ENCODE results near the gene GGA1.
"Not testable (repeated sequence)": the region's sequence is repeated elsewhere in the genome, so short reads cannot be mapped to it uniquely, and the experiment has no call there.

The GGA1 gene

GRCh38 chr22:37610153-37610475, 1.5 kb downstream of the GGA1 start:
- DNase-seq: not testable (repeated sequence)

GRCh38 chr22:37610480-37611129, 2.0 kb downstream of the GGA1 start:
- DNase-seq: no peak

GRCh38 chr22:37611207-37611606, 2.6 kb downstream of the GGA1 start:
- no peak for DNase-seq

- no peak for DNase-seq
Measured at GRCh38 chr22:37616201-37617083, 7.8 kb downstream of the GGA1 start.

- DNase-seq: no peak
Measured at GRCh38 chr22:37617431-37617830, 8.8 kb downstream of the GGA1 start.

GRCh38 chr22:37618072-37618656, 9.5 kb downstream of the GGA1 start:
- DNase-seq: no peak

GRCh38 chr22:37618674-37619073, 10.0 kb downstream of the GGA1 start:
- no peak for DNase-seq

- DNase-seq: no peak
Measured at GRCh38 chr22:37619991-37620390, 11.4 kb downstream of the GGA1 start.

GRCh38 chr22:37621352-37621860, 12.8 kb downstream of the GGA1 start:
- DNase-seq: no peak

- peak; percentile 75 for DNase-seq
Measured at GRCh38 chr22:37623075-37624016, 14.7 kb downstream of the GGA1 start.

GRCh38 chr22:37624017-37624365, 15.4 kb downstream of the GGA1 start:
- DNase-seq: no peak

GRCh38 chr22:37624876-37625275, 16.2 kb downstream of the GGA1 start:
- DNase-seq: no peak

GRCh38 chr22:37625737-37626136, 17.1 kb downstream of the GGA1 start:
- no peak for DNase-seq

GRCh38 chr22:37626144-37626543, 17.5 kb downstream of the GGA1 start:
- no peak for DNase-seq

- no peak for DNase-seq
Measured at GRCh38 chr22:37626556-37627075, 18.0 kb downstream of the GGA1 start.

GRCh38 chr22:37627121-37627520, 18.5 kb downstream of the GGA1 start:
- DNase-seq: no peak

- no peak for DNase-seq
Measured at GRCh38 chr22:37627545-37627944, 18.9 kb downstream of the GGA1 start.

- no peak for DNase-seq
Measured at GRCh38 chr22:37628830-37629229, 20.2 kb downstream of the GGA1 start.

GRCh38 chr22:37629928-37630327, 21.3 kb downstream of the GGA1 start:
- DNase-seq: no peak

GRCh38 chr22:37630839-37631435, 22.3 kb downstream of the GGA1 start:
- no peak for DNase-seq

GRCh38 chr22:37631448-37632173, 23.0 kb downstream of the GGA1 start:
- no peak for DNase-seq

All from activated CD4-positive, CD25-positive, alpha-beta regulatory T cell treated with anti-CD3 and anti-CD28 coated beads, Interleukin-2, amount 50 U/mL, for 72 hours (primary cell).